Pericardium fibroblast (primary cell): Measurements from ENCODE around the gene MTA2. TPM values are rescaled to one million over a fixed set of nuclear protein-coding genes. Genes with fewer than 3 reads are reported as not detected.

Experiments
- total RNA-seq: library from RNA; depleted of rRNA; stranded (reverse); fragments of >200 nt; gene quantifications from 2 replicates; pipeline ENCODE4 v1.2.3, GENCODE V29; 2015

Gene MTA2
- total RNA-seq = 59.9 and 63.9 TPM in 2 replicates

GRCh38 chr11:62601372-62602140, at the start of gene MTA2:
MTA2 (minus strand) TSS chr11:62601865; CDS start chr11:62601450, 415 bp downstream.

GRCh38 chr11:62645946-62646824, 44.5 kb upstream of the MTA2 start, which contains the start of gene GANAB:
GANAB (minus strand) TSS chr11:62646613; CDS start chr11:62646599, 14 bp downstream.

GRCh38 chr11:62621567-62622470, 20.2 kb upstream of the MTA2 start, which contains the start of gene B3GAT3:
B3GAT3 (minus strand) TSS chr11:62621986; CDS start chr11:62621947, 39 bp downstream.

GRCh38 chr11:62612366-62613290, 11.0 kb upstream of the MTA2 start, which contains the start of the genes EML3 and ROM1:
EML3 (minus strand) TSS chr11:62612775; CDS start chr11:62612457, 318 bp downstream.
ROM1 (plus strand) TSS chr11:62613257; CDS start chr11:62613282, 25 bp downstream.

GRCh38 chr11:62591448-62592145, 10.1 kb downstream of the MTA2 start, which contains the start of gene TUT1:
TUT1 (minus strand) TSS chr11:62591523; CDS start chr11:62591485, 38 bp downstream.

GRCh38 chr11:62573592-62574362, 27.9 kb downstream of the MTA2 start, which contains the start of gene EEF1G:
EEF1G (minus strand) TSS chr11:62573891; CDS start chr11:62573842, 49 bp downstream.

GRCh38 chr11:62546244-62546928, 55.3 kb downstream of the MTA2 start, which contains the start of gene AHNAK:
AHNAK (minus strand) TSS chr11:62546806; CDS start chr11:62536098, 10,708 bp downstream.

Other genes with a start within 250 kb of the MTA2 start
- gene SCGB1A1, start 182.8 kb downstream of the MTA2 start, total RNA-seq = not detected in 2 replicates
- 358 and 476 TPM in 2 replicates for gene AHNAK, start 55.1 kb downstream of the MTA2 start, total RNA-seq
- 2,284 and 3,184 TPM in 2 replicates for gene EEF1G, start 28.0 kb downstream of the MTA2 start, total RNA-seq
- gene TUT1, start 10.3 kb downstream of the MTA2 start, total RNA-seq = 5.0 and 7.9 TPM in 2 replicates
- 36.8 and 40.0 TPM in 2 replicates for gene EML3, start 10.9 kb upstream of the MTA2 start, total RNA-seq
- gene ROM1, start 11.4 kb upstream of the MTA2 start, total RNA-seq = 21.1 and 28.0 TPM in 2 replicates
- 35.5 and 50.5 TPM in 2 replicates for gene B3GAT3, start 20.1 kb upstream of the MTA2 start, total RNA-seq
- gene GANAB, start 44.7 kb upstream of the MTA2 start, total RNA-seq = 226 and 265 TPM in 2 replicates
- gene INTS5, start 51.4 kb upstream of the MTA2 start, total RNA-seq = 19.7 and 23.8 TPM in 2 replicates
- 24.9 and 34.9 TPM in 2 replicates for gene C11orf98, start 63.3 kb upstream of the MTA2 start, total RNA-seq
- gene CSKMT, start 63.4 kb upstream of the MTA2 start, total RNA-seq = 4.9 and 11.0 TPM in 2 replicates
- 10.3 and 11.5 TPM in 2 replicates for gene UQCC3, start 69.8 kb upstream of the MTA2 start, total RNA-seq
- 2.6 and 4.5 TPM in 2 replicates for gene LBHD1, start 70.4 kb upstream of the MTA2 start, total RNA-seq
- gene UBXN1, start 77.2 kb upstream of the MTA2 start, total RNA-seq = 103 and 276 TPM in 2 replicates
- gene LRRN4CL, start 87.7 kb upstream of the MTA2 start, total RNA-seq = 5.3 and 18.2 TPM in 2 replicates
- gene BSCL2, start 105.6 kb upstream of the MTA2 start, total RNA-seq = 35.5 and 69.3 TPM in 2 replicates
- gene GNG3, start 105.8 kb upstream of the MTA2 start, total RNA-seq = not detected in 2 replicates
- gene HNRNPUL2, start 125.6 kb upstream of the MTA2 start, total RNA-seq = 7.5 and 10.1 TPM in 2 replicates
- gene TTC9C, start 126.6 kb upstream of the MTA2 start, total RNA-seq = 33.3 and 34.9 TPM in 2 replicates
- gene ZBTB3, start 152.3 kb upstream of the MTA2 start, total RNA-seq = 6.1 and 8.3 TPM in 2 replicates
- gene POLR2G, start 159.7 kb upstream of the MTA2 start, total RNA-seq = 77.4 and 86.6 TPM in 2 replicates
- 13.7 and 17.6 TPM in 2 replicates for gene TAF6L, start 169.5 kb upstream of the MTA2 start, total RNA-seq
- 75.6 and 85.9 TPM in 2 replicates for gene TMEM179B, start 185.5 kb upstream of the MTA2 start, total RNA-seq
- gene TMEM223, start 190.1 kb upstream of the MTA2 start, total RNA-seq = 31.0 and 34.3 TPM in 2 replicates
- gene NXF1, start 203.6 kb upstream of the MTA2 start, total RNA-seq = 26.2 and 38.2 TPM in 2 replicates
- 30.7 and 35.2 TPM in 2 replicates for gene STX5, start 230.2 kb upstream of the MTA2 start, total RNA-seq
- gene TEX54, start 231.0 kb upstream of the MTA2 start, total RNA-seq = not detected in 2 replicates
- 40.7 and 56.0 TPM in 2 replicates for gene WDR74, start 237.7 kb upstream of the MTA2 start, total RNA-seq